DMS53 treated with DMSO at 0.1 percent for 48 hours (cell line): ENCODE measurements around the gene TMEM163.

ENCODE experiments used
- DNase-seq: peaks from one replicate; lab custom pipeline; 2025; ENCODE audit not compliant: unreplicated experiment; lab: John Stamatoyannopoulos, UW

TMEM163 gene

GRCh38 chr2:134461511-134461910 is 257.3 kb downstream of the TMEM163 start:
- no peak for DNase-seq

DNA sequence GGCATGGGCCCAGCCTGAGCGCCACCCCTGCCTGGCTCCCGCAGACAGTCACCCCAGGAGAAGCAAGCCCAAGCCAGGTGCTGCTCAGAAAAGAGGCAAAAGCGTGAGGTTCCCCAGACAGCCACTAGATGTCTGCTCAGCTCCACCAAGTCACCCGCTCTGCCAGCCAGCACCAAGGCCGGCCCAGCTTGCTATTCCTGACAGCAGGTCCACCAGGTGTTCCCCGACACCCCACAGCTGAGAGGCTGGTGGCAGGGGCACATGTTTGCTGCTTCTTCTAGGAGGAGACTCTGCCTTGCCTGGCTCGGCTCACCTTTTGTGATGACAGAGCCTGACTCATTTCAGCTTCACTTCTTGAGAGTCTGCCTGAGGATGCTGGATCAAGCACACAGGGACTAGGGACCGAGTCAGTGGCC is 258.2 kb downstream of the TMEM163 start:
- no peak for DNase-seq

DNA sequence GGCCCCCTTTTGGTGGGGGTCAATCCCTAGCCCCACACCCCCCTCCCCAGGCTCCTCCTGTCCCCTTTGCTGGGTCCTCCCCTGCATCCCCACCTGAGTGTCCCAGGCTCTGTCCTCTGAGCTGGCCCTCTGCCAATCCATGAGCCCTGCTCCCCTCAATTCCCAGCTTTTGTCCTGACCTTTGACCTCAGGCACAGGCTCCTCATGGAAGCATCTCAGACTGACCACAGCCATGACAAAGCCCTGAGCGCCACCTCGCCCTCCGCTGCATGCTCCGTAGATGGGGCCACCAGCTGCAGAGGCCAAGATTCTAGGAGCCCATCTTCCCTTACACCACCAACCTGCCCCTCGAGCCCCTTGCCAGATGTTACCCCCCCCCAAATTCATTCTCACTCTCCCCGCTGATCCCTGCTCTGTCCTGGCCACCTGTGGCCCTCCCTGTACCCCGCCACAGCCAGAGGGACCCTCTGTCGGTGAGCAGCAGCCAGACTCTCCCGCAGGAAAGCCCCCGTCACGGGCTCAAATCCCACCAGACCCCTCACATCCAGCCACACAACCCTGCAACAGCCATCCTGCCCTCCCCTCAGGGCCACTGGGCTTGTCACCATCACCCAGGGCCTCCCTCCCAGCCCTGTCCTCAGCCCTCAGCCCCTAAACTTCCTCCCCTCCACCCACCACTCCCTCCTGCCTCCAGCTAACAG is 258.9 kb downstream of the TMEM163 start:
- no peak for DNase-seq

DNA sequence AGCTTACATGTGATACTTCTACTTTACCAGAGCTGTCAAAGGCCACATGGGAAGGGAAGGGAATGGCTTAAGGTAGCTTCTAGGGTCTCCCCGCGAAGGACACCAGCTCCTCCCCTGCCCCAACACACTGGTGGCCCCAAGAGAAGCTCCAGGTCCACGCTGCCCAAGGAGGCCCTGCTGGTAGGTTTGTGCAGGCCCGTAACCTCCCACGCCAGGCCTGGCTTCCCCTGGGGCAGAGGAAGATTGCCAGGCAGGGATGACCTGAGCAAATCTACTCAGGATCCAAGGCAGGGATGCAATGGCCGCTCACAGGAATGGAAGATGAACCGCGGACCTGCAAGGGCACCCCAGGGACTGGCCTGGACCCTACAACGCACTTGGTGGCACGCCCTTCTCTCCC is 259.9 kb downstream of the TMEM163 start:
- no peak for DNase-seq

DNA sequence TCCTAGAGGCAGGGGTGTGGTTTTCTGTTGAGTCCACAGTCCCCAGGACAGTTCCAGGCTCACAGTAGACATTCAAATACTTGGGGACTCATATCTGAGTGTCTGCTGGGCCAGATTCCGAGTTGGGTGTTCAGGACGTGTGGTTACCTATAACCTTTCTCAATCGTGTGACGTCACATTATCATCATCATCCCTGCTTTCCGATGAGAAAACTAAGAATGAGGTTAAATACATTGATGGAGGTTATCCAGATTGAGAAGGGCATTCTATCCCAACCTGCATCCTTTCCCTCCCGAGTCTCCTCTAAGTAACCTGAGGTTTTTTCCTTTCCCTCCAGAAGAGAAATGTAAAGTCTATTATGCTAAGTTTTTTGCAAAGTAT is 260.3 kb downstream of the TMEM163 start:
- DNase-seq = no peak

GRCh38 chr2:134457765-134458472 is 260.9 kb downstream of the TMEM163 start:
- no peak for DNase-seq

DNA sequence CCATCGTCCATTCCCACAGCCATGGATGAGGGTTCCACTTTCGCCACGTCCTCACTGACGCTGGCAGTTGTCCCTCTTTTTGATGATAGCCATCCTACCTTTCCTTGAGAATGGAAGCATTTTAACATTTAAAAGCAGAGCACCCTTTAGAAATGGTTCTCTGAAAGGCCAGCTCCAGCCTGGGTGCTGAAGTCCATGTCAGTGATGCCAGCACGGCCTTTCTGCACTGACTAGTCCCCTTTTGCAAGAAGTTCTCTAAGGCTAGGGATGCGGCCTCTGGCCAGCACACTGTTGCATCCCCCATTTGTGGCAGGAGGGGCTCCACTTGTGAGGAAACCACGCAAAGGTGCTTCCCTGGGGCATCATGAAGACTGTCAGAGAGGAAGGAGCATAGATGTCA is 261.4 kb downstream of the TMEM163 start:
- no peak for DNase-seq

DNA sequence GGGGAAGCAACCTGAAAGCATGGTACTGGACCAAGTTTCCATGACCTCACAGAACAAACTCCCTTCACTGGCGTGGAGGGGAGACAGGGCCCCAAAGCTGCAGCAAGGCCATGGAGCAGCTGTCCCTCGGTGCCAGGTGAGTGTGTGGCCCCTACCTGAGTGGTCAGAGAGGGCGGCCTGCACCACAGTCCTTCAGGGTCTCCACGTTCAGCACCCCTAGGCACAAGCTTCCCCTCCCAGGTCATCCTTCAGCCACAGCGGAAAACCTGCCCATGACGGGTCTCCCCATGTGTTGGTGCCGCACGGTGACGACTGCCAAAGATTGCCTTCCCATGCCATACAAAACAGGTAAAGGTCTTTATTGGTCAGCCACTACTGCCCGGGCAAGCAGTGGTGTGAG is 263.4 kb downstream of the TMEM163 start:
- DNase-seq = no peak

- no peak for DNase-seq
These were observed 263.9 kb downstream of the TMEM163 start for GRCh38 chr2:134454931-134455330.

DNA sequence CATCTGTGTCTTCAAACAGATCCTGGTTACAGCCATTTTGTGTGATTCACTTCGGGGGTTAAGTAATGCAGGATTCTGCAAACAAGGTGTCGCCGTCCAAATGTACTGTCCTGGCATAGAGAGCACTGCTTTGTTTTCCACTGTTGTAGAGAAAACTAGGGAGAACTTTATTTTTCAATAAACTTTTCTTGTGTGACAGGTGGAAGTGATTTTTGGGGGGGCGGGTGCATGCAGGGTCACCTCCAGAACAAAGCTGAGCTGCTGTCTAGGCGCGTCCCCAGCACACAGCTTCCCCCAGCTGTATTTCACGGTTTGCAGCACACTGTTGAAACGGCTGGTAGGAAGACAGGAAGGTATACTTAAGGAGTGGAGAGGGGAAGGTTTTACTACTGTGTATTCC is 264.4 kb downstream of the TMEM163 start:
- DNase-seq = no peak

GRCh38 chr2:134453973-134454372 is 264.8 kb downstream of the TMEM163 start:
- no peak for DNase-seq

DNA sequence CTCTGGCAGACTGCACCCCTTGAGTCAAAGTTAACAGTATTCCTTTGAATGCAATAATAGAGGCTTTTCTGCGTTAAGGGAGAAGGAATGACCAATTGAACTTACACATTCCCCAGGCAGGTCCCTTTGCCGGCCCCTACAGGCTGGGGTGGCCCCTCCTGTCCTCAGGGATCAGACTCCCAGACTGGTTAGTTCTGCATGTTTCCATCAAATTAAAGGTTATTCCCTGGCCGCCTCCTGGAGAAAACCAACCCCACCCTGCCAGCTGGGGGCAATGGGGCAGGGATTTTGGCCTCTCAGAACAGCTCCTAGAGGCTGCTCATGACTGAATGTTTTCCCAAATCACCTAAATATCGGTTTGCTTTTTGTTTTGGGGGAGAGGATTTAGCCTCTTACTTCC is 265.3 kb downstream of the TMEM163 start:
- no peak for DNase-seq

DNA sequence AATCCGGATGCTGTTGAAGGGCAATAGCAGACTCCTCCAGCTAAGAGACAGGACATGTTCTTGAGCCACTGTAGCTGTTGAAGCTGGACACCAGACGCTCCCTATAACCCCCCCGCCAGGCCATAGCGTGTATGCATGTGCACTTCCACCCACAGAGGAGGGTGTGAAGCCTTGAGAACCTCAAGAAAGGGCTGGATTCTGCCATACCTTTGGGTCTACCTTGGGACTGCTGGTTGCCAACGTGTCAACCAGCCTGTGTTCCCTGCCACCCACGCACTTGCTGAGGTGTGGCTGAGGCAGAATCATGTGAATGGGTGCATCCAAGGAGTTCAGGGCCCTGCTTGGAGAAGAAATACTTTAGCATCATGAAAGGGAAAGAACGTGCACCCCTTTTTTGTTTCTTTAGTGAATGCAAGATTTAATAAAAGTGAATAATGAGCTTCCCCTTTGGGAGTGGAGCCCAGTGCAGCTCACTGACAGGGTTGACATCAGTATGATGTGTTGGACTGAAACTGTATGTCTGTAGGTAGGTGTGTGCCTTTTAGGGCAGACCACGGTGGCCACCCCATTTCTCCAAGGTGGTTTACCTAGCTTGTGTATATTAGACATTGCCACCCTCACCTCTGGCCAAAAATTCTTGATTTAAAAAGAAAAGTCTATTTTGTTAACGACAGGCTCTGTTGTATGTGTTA is 266.6 kb downstream of the TMEM163 start:
- DNase-seq = no peak

DNA sequence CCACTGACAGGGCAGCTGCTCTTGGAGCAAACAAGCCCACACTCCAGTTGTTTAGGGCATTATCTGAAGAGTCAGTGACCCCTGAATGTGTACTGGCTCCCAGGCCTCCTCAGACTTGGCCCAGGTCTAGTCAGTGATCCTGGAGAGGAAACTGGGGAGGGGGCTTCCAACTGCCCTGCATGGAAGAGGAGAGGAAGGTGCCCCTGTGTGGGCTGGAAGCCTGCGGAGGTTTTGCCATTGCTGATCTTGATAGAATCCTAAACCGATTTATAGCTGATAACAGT is 267.5 kb downstream of the TMEM163 start:
- DNase-seq = no peak

GRCh38 chr2:134449751-134450513 is 268.9 kb downstream of the TMEM163 start:
- no peak for DNase-seq

- DNase-seq = no peak
These were observed 269.6 kb downstream of the TMEM163 start for GRCh38 chr2:134449157-134449556.

- no peak for DNase-seq
These were observed 270.1 kb downstream of the TMEM163 start for GRCh38 chr2:134448650-134449049.

DNA sequence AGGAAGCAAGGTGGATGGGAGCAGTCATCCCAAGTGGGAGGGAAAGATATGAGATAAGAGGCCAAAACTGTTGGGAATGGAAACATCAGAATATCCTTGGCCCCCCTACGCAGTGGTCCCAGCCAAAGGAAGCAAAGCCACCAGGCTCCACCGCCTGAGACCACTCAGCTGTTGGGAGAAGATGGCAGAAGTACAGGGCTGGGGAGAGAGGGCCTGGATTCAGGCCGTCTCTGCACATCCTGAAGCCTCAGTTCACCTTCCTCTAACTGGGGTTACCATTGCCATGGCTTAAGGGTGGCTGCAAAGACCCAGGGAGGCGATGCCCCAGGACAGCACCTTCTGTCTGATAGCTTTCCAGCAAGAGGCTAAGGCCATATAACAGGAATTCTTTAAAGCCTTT is 271.1 kb downstream of the TMEM163 start:
- DNase-seq = no peak

- DNase-seq = no peak
These were observed 272.3 kb downstream of the TMEM163 start for GRCh38 chr2:134446383-134447017.

- DNase-seq = no peak
These were observed 272.8 kb downstream of the TMEM163 start for GRCh38 chr2:134445985-134446382.

GRCh38 chr2:134445116-134445515 is 273.7 kb downstream of the TMEM163 start:
- no peak for DNase-seq
